Erythroblast (primary cell): ENCODE results near the gene GAS2.

Experiments
- GATA1 ChIP-seq: IDR thresholded peaks from 2 replicates; pipeline ENCODE4 v1.6.1; 2011; ENCODE audit warnings: low read depth, mild to moderate bottlenecking, control low read depth, low read length, moderate library complexity
- POLR2A ChIP-seq: IDR thresholded peaks from 2 replicates; pipeline ENCODE4 v1.6.1; 2011; ENCODE audit warnings: mild to moderate bottlenecking, low read length

GRCh38 chr11:22730319-22730718, 63.9 kb downstream of the GAS2 start:
- TF ChIP-seq POLR2A (no peak), GATA1 (no peak)
